ENCODE measurements around the gene TMEM184B. TPM values are rescaled to one million over a fixed set of nuclear protein-coding genes. Genes with fewer than 3 reads are reported as not detected.
A peak's percentile ranks its signal among the peaks of the same experiment; 100 is the strongest.

TMEM184B gene
- total RNA-seq, 1 experiment from 2014 or later, result 5.1 TPM

- H3K27ac ChIP-seq (ENCODE audit: low read length), result 0 out of 2 replicates have a peak overlapping the region, but pooled peaks have one; percentile 37
Observed at GRCh38 chr22:38172832-38173640, 99.8 kb downstream of the TMEM184B start.

GRCh38 chr22:38171927-38172831 lies 100.6 kb downstream of the TMEM184B start:
- Histone ChIP-seq H3K36me3 (ENCODE audit: insufficient read depth, low read length) (no peaks in the 10 kb centered on the region), H3K79me2 (ENCODE audit: low read length) (peaks cover 6% of the 10 kb centered on the region), H3K4me3 (ENCODE audit: low read length) (no peak overlapping the region), H3K9me2 (replicated peaks; ENCODE audit: insufficient read depth, low read length) (no peaks in the 10 kb centered on the region), H3K27ac (ENCODE audit: low read length) (peak overlapping the region; percentile 37), H3K4me1 (ENCODE audit: low read length) (peaks cover 15% of the 10 kb centered on the region), H3K9me3 (ENCODE audit: low read length) (no peaks in the 10 kb centered on the region), H4K20me1 (ENCODE audit: insufficient read depth, low read depth, low read length) (no peaks in the 10 kb centered on the region), H3K4me2 (ENCODE audit: low read depth, low read length, poor library complexity, severe bottlenecking) (peak overlapping the region; percentile 46), H3K9ac (ENCODE audit: low read length) (0 out of 2 replicates have a peak overlapping the region, but pooled peaks have one; percentile 11), H2AFZ (ENCODE audit: low read length) (no peak overlapping the region), H3K27me3 (ENCODE audit: low read length) (no peaks in the 10 kb centered on the region)
- DNase-seq, result peak; percentile 58

More at GRCh38 chr22:38172832-38173640, 99.8 kb downstream of the TMEM184B start:
- no peaks in the 10 kb centered on the region for H3K9me2 ChIP-seq (replicated peaks; ENCODE audit: insufficient read depth, low read length)
- no peak overlapping the region for H3K4me3 ChIP-seq (ENCODE audit: low read length)
- peaks cover 6% of the 10 kb centered on the region for H3K79me2 ChIP-seq (ENCODE audit: low read length)
- no peak overlapping the region for H3K4me2 ChIP-seq (ENCODE audit: low read depth, low read length, poor library complexity, severe bottlenecking)
- no peaks in the 10 kb centered on the region for H4K20me1 ChIP-seq (ENCODE audit: insufficient read depth, low read depth, low read length)
- no peaks in the 10 kb centered on the region for H3K36me3 ChIP-seq (ENCODE audit: insufficient read depth, low read length)
- H3K4me1 ChIP-seq (ENCODE audit: low read length), result peaks cover 15% of the 10 kb centered on the region
- no peak overlapping the region for H2AFZ ChIP-seq (ENCODE audit: low read length)
- DNase-seq, result no peak
- no peaks in the 10 kb centered on the region for H3K9me3 ChIP-seq (ENCODE audit: low read length)
- H3K27me3 ChIP-seq (ENCODE audit: low read length), result no peaks in the 10 kb centered on the region
- H3K9ac ChIP-seq (ENCODE audit: low read length), result peak overlapping the region; percentile 11; the same call in 1 of the 2 replicates

GRCh38 chr22:38170469-38170868 lies 102.3 kb downstream of the TMEM184B start:
- no peak for DNase-seq
- Histone ChIP-seq H3K9me2 (replicated peaks; ENCODE audit: insufficient read depth, low read length) (no peaks in the 10 kb centered on the region), H4K20me1 (ENCODE audit: insufficient read depth, low read depth, low read length) (no peaks in the 10 kb centered on the region), H2AFZ (ENCODE audit: low read length) (no peak overlapping the region), H3K36me3 (ENCODE audit: insufficient read depth, low read length) (0 out of 2 replicates have a peak, but pooled peaks cover 3% of the 10 kb centered on the region), H3K4me3 (ENCODE audit: low read length) (no peak overlapping the region), H3K4me1 (ENCODE audit: low read length) (peaks cover 15% of the 10 kb centered on the region), H3K27me3 (ENCODE audit: low read length) (no peaks in the 10 kb centered on the region), H3K27ac (ENCODE audit: low read length) (no peak overlapping the region), H3K9ac (ENCODE audit: low read length) (no peak overlapping the region), H3K79me2 (ENCODE audit: low read length) (peaks cover 5% of the 10 kb centered on the region), H3K4me2 (ENCODE audit: low read depth, low read length, poor library complexity, severe bottlenecking) (no peak overlapping the region), H3K9me3 (ENCODE audit: low read length) (no peaks in the 10 kb centered on the region)

Small RNA genes within 50 kb of the gene (small RNA-seq; reads per million reads assigned to genes)
- gene RF00017 (not detected), gene RN7SL704P (not detected)

Other genes with a start within 250 kb of the TMEM184B start
- 11.0 and 29.2 TPM in 2 replicates for gene PICK1, start 215.6 kb downstream of the TMEM184B start, total RNA-seq (2014; rRNA removed; shearing (Covaris generic); ENCODE audit: low replicate concordance)
- not detected in 2 replicates for gene SLC16A8, start 188.8 kb downstream of the TMEM184B start, total RNA-seq (2014; rRNA removed; shearing (Covaris generic); ENCODE audit: low replicate concordance)
- gene BAIAP2L2, start 162.3 kb downstream of the TMEM184B start, total RNA-seq (2014; rRNA removed; shearing (Covaris generic); ENCODE audit: low replicate concordance), result 0.22 and 0.43 TPM in 2 replicates
- gene PLA2G6, start 91.2 kb downstream of the TMEM184B start, total RNA-seq (2014; rRNA removed; shearing (Covaris generic); ENCODE audit: low replicate concordance), result 76.6 and 88.0 TPM in 2 replicates
- 2.9 and 9.0 TPM in 2 replicates for gene MAFF, start 71.0 kb downstream of the TMEM184B start, total RNA-seq (2014; rRNA removed; shearing (Covaris generic); ENCODE audit: low replicate concordance)
- 193 and 213 TPM in 2 replicates for gene CSNK1E, start 44.4 kb upstream of the TMEM184B start, total RNA-seq (2014; rRNA removed; shearing (Covaris generic); ENCODE audit: low replicate concordance)
- not detected in 2 replicates for gene KCNJ4, start 182.2 kb upstream of the TMEM184B start, total RNA-seq (2014; rRNA removed; shearing (Covaris generic); ENCODE audit: low replicate concordance)
- not detected in 2 replicates for gene KDELR3, start 195.1 kb upstream of the TMEM184B start, total RNA-seq (2014; rRNA removed; shearing (Covaris generic); ENCODE audit: low replicate concordance)
- gene DDX17, start 233.3 kb upstream of the TMEM184B start, total RNA-seq (2014; rRNA removed; shearing (Covaris generic); ENCODE audit: low replicate concordance), result 465 and 736 TPM in 2 replicates

All from Karpas-422 (cell line).